Liver (tissue), 3 donors: ENCODE data around the gene NDRG2.

ENCODE experiments used
- GABPA ChIP-seq, 2 donors: IDR thresholded peaks in 1 of 2; conservative IDR thresholded peaks in 1 of 2; 2 replicates each; pipeline ENCODE4 v1.6.1; 2016; ENCODE audit warnings: antibody characterized with exemption in 2 of 2, mild to moderate bottlenecking in 1 of 2, moderate library complexity in 1 of 2
- RAD21 ChIP-seq, 2 donors: IDR thresholded peaks; 2 replicates each; pipeline ENCODE4 v1.6.1; 2016; ENCODE audit warnings: antibody characterized with exemption in 2 of 2, mild to moderate bottlenecking in 2 of 2
- SP1 ChIP-seq: IDR thresholded peaks from 2 replicates; pipeline ENCODE4 v1.6.1; 2018; ENCODE audit warnings: antibody characterized with exemption, mild to moderate bottlenecking
- TAF1 ChIP-seq: conservative IDR thresholded peaks from 2 replicates; pipeline ENCODE4 v1.6.1; 2016; ENCODE audit warnings: antibody characterized with exemption, mild to moderate bottlenecking
- YY1 ChIP-seq: IDR thresholded peaks from 2 replicates; pipeline ENCODE4 v1.6.1; 2016; ENCODE audit warnings: antibody characterized with exemption, mild to moderate bottlenecking
- TF ChIP-seq, protein P1 (sequence below): fragments of 150-350 bp; IDR thresholded peaks from 2 replicates; pipeline ENCODE4 v1.5.1; 2017; ENCODE audit warnings: improper control_type of control experiment, low read depth, low read length; ENCODE audit not compliant: missing input control
- TF ChIP-seq, protein P2 (sequence below): IDR thresholded peaks from 2 replicates; pipeline ENCODE4 v1.6.1; 2016; ENCODE audit warnings: antibody characterized with exemption, mild to moderate bottlenecking
- TF ChIP-seq, protein P3 (sequence below): IDR thresholded peaks from 2 replicates; pipeline ENCODE4 v1.6.1; 2016; ENCODE audit warnings: antibody characterized with exemption
- TF ChIP-seq, protein P4 (sequence below): IDR thresholded peaks from 2 replicates; pipeline ENCODE4 v1.6.1; 2016; ENCODE audit warnings: antibody characterized with exemption
- TF ChIP-seq, protein P5 (sequence below): IDR thresholded peaks from 2 replicates; pipeline ENCODE4 v1.6.1; 2016; ENCODE audit warnings: antibody characterized with exemption
- donor health status: healthy.
- donor health status: healthy.

DNA sequence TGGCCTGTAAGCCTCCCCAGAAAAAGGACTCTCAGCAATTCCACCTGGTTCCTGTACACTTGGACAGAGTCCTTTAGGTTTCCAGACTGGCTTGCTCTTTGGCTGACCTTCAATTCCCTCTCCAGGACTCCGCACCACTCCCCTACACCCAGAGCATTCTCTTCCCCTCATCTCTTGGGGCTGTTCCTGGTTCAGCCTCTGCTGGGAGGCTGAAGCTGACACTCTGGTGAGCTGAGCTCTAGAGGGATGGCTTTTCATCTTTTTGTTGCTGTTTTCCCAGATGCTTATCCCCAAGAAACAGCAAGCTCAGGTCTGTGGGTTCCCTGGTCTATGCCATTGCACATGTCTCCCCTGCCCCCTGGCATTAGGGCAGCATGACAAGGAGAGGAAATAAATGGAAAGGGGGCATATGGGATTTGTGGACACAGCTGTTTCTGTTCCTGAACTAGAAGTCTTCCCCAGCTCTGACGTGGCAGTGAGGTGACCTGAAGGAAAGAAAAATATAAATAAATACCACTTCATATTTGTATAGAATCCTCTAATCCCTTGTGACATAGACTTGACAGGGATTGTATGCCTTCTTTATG is 18.6 kb upstream of the NDRG2 start:
- TF ChIP-seq, protein P1, sequence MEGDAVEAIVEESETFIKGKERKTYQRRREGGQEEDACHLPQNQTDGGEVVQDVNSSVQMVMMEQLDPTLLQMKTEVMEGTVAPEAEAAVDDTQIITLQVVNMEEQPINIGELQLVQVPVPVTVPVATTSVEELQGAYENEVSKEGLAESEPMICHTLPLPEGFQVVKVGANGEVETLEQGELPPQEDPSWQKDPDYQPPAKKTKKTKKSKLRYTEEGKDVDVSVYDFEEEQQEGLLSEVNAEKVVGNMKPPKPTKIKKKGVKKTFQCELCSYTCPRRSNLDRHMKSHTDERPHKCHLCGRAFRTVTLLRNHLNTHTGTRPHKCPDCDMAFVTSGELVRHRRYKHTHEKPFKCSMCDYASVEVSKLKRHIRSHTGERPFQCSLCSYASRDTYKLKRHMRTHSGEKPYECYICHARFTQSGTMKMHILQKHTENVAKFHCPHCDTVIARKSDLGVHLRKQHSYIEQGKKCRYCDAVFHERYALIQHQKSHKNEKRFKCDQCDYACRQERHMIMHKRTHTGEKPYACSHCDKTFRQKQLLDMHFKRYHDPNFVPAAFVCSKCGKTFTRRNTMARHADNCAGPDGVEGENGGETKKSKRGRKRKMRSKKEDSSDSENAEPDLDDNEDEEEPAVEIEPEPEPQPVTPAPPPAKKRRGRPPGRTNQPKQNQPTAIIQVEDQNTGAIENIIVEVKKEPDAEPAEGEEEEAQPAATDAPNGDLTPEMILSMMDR, result no peak
- no peak for TF ChIP-seq TAF1
- no peak for TF ChIP-seq RAD21 (IDR thresholded peaks at IDR 0.05)
- TF ChIP-seq, protein P2, sequence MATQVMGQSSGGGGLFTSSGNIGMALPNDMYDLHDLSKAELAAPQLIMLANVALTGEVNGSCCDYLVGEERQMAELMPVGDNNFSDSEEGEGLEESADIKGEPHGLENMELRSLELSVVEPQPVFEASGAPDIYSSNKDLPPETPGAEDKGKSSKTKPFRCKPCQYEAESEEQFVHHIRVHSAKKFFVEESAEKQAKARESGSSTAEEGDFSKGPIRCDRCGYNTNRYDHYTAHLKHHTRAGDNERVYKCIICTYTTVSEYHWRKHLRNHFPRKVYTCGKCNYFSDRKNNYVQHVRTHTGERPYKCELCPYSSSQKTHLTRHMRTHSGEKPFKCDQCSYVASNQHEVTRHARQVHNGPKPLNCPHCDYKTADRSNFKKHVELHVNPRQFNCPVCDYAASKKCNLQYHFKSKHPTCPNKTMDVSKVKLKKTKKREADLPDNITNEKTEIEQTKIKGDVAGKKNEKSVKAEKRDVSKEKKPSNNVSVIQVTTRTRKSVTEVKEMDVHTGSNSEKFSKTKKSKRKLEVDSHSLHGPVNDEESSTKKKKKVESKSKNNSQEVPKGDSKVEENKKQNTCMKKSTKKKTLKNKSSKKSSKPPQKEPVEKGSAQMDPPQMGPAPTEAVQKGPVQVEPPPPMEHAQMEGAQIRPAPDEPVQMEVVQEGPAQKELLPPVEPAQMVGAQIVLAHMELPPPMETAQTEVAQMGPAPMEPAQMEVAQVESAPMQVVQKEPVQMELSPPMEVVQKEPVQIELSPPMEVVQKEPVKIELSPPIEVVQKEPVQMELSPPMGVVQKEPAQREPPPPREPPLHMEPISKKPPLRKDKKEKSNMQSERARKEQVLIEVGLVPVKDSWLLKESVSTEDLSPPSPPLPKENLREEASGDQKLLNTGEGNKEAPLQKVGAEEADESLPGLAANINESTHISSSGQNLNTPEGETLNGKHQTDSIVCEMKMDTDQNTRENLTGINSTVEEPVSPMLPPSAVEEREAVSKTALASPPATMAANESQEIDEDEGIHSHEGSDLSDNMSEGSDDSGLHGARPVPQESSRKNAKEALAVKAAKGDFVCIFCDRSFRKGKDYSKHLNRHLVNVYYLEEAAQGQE, result no peak
- TF ChIP-seq, protein P3, sequence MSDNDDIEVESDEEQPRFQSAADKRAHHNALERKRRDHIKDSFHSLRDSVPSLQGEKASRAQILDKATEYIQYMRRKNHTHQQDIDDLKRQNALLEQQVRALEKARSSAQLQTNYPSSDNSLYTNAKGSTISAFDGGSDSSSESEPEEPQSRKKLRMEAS, result no peak
- TF ChIP-seq, protein P4, sequence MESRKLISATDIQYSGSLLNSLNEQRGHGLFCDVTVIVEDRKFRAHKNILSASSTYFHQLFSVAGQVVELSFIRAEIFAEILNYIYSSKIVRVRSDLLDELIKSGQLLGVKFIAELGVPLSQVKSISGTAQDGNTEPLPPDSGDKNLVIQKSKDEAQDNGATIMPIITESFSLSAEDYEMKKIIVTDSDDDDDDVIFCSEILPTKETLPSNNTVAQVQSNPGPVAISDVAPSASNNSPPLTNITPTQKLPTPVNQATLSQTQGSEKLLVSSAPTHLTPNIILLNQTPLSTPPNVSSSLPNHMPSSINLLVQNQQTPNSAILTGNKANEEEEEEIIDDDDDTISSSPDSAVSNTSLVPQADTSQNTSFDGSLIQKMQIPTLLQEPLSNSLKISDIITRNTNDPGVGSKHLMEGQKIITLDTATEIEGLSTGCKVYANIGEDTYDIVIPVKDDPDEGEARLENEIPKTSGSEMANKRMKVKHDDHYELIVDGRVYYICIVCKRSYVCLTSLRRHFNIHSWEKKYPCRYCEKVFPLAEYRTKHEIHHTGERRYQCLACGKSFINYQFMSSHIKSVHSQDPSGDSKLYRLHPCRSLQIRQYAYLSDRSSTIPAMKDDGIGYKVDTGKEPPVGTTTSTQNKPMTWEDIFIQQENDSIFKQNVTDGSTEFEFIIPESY, result no peak
- TF ChIP-seq, protein P5, sequence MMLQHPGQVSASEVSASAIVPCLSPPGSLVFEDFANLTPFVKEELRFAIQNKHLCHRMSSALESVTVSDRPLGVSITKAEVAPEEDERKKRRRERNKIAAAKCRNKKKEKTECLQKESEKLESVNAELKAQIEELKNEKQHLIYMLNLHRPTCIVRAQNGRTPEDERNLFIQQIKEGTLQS, result no peak
- TF ChIP-seq YY1, result no peak
- no peak for TF ChIP-seq SP1
- no peak for TF ChIP-seq GABPA (IDR thresholded peaks at IDR 0.05 in 1 of 2, conservative IDR thresholded peaks at IDR 0.05 in 1 of 2)
